HG02571 (cell line): ENCODE measurements around the gene PRKAG2.

Experiments
- ATAC-seq: cut with Tn5 transposase; IDR thresholded peaks from one replicate; pipeline ENCODE4 v1.9.1; 2021; ENCODE audit warnings: mild to moderate bottlenecking, moderate library complexity; ENCODE audit not compliant: unreplicated experiment

Gene PRKAG2

GRCh38 chr7:151607464-151607867 is 269.4 kb downstream of the PRKAG2 start:
- ATAC-seq, result no peak

GRCh38 chr7:151603951-151604350 is 273.0 kb downstream of the PRKAG2 start:
- ATAC-seq, result no peak

DNA sequence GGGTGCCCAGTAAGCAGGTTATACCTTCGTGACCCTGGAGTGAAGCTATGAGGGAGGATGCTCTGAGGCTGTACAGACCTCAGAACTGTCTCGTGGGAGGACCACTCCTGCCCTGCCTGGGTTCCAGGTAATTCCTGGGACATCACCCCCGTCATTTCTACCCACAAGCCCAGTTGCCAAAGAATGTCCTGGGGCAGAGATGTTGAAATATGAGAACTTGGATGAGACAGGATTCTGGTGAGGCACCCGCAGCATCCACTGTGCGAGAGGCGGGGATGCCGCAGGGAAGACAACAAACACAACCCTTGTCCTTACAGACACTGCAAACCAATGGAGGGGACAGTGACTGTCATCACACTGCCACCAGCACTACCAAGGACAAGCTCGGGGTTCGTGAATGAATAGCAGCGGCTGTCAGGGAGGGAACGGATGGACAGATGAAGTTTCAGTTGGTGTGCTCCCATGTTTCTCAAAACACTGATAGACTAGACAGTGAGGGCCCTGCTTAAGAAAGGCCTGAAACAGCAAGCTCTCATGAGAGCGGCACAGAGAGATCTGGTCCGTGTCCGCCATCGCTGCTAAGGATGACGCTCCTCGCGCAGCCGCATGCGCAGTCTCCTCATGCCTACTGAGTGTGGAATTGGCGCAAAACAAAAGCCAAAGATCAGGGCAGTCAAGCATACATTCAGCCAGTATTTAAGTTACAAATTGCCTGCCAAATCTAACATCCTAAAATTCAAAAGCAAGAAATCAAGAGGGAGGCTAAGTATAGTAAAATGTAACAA is 275.2 kb downstream of the PRKAG2 start:
- no peak for ATAC-seq

GRCh38 chr7:151600331-151600730 is 276.6 kb downstream of the PRKAG2 start:
- ATAC-seq, result no peak

DNA sequence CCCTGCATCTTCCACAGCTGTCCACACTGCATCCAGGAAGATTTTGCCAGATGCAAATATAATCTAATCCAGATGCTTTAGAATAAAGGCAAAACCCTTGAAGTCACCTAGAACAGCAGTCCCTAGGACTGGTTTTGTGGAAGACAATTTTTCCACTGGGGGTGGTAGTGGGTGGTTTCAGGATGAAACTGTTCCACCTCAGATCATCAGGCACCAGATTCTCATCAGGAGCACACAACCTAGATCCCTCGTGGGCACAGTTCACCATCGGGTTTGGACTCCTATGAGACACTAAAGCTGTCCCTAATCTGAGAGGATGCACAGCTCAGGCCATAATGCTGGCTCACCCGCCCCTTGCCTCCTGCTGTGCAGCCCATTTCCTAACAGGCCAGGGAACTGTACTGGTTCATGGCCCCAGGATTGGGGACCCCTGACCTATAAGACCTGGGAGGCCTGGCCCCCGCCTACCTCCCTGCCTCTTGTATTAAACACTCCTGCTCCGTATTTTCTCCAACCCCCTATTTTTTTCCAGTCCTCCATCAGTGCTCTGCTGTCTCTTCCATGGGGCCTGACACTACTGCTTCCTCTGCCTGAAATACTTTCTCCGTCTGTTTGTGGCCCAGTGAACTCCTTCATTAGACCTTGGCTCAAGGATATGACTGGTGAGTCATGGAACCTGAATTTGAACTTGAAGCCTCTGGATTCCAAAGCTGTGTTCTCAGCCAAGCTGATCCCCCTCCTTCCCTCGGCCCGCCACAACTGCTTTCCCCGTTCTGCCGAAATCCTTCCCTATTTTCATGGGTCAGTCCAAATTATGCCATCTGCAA is 277.3 kb downstream of the PRKAG2 start:
- no peak for ATAC-seq

DNA sequence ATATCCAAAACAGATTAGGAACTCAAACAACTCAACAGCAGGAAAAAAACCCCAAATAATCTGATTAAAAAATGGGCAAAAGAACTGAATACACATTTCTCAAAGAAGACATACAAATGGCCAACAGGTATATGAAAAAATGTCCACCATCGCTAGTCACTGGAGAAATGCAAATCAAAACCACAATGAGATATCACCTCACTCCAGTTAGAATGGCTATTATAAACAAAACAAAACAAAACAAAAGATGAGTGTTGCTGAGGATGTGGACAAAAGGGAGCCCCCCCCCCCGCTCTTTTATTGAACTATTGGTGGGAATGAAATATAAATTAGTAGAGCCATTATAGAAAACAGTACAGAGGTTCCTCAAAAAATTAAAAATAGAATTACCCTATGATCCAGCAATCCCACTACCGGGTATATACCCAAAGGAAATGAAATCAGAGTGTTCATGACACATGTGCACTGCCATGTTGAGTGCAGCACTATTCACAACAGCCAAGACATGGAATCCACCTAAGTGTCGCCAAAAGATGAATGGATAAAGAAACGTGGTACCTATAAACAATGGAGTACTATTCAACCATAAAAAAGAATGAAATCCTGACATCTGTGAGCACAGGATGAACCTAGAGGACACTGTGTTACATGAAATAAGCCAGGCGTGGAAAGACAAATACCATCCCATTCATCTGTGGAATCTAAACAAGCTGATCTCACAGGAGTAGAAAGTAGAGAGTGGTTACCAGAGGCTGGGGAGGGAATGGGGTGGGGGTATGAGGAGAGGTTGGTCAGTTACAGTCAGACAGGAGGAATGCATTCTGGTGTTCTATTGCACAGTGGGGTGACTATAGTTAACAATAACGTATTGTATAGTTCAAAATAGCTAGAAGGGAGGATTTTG is 279.1 kb downstream of the PRKAG2 start:
- no peak for ATAC-seq

DNA sequence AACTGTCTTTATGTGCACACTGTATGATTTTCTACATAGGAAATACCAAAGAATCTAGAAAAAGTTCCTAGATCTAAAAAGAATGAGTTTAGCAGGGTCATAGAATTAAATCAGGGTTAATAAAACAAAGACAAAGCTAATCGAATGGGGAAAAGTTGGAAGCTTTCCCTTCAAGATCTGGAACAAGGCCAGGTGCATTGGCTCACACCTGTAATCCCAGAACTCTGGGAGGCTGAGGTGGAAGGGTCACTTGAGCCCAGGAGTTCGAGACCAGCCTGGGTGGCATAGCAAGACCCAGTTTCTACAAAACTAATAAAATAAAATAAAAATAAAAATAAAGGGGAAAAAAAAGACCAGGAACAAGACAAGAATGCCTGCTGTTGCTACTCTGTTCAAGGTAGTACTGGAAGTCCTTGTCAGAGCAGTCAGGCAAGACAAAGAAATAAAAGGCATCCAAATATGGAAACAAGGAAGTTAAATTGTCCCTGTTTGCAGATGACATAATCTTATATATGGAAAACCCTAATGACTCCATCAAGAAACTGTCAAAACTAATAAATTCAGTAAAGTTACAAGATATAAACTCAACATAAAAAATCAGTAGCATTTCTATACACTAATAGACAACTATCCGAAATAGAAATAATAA is 281.1 kb downstream of the PRKAG2 start:
- no peak for ATAC-seq

DNA sequence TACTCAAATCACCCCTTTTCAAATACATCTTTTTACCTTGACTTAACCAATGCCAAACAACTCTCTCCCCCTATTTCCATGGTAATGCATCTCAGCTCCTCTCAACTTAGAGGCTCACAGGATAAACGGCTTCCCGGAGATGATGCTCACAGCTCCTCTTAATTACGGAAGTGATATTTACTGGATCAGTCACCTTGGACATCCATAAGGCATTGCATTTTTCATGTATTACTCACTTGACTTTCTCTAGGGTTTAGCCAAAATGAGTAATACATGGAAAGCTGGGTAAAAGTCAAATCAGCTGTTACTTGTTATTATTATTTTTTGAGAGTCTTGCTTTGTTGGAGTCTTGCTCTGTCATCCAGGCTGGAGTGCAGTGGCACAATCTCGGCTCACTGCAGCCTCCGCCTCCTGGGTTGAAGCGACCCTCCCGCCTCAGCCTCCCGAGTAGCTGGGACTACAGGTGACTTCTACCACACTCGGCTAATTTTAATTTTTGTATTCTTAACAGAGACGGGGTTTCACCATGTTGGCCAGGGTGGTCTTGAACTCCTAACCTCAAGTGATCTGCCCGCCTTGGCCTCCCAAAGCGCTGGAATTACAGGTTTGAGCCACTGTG is 283.9 kb downstream of the PRKAG2 start:
- ATAC-seq, result no peak

GRCh38 chr7:151592330-151592729 is 284.6 kb downstream of the PRKAG2 start:
- no peak for ATAC-seq

- no peak for ATAC-seq
These were observed 285.0 kb downstream of the PRKAG2 start for GRCh38 chr7:151591866-151592265.

DNA sequence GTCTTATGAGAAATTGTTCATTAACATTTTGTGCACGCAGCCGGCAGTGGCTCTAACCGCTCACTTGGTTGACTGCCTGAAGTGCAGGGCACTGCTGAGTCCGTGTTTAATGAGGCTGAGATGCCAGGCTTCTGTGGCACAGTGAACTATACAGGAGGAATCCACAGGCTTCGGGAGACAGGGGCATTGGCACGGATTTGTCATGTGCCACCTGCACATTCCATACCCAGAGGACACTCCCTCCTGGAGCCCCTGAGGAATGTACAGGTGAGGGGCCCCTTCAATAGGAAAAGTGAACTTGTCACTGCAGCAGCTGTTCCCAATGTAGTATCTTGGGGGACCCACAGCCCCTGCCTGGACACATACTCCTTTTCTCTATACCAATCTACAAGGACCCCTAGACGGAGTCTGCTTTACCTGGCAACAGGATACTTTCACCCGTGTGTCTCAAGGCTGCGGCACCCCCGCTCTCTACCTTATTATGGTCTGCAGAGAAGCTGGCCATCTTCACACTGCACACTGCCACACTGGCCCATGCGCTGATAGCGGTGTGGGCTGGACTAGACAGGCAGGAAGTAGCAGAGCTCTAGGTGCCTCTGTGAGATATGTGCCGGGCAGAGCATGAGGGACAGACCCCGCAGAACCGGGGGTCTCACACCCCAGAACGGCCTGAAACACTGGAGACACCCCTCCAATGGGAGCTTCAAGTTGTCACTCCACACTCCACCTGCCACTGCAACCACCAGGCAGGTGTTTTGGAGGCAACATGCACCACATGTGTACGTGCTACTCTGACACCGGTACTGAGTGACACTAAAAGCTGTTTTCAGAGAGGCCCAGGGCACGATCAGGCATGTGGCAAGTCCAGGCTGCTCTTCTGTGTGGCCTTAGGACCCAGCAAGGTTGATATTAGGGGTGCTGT is 285.8 kb downstream of the PRKAG2 start:
- ATAC-seq, result no peak

- ATAC-seq, result no peak
These were observed 286.7 kb downstream of the PRKAG2 start for GRCh38 chr7:151590071-151590849.

- ATAC-seq, result no peak
These were observed 287.9 kb downstream of the PRKAG2 start for GRCh38 chr7:151588982-151589381.

- ATAC-seq, result no peak
These were observed 290.2 kb downstream of the PRKAG2 start for GRCh38 chr7:151586531-151587260.

- ATAC-seq, result no peak
These were observed 291.0 kb downstream of the PRKAG2 start for GRCh38 chr7:151585744-151586393.

DNA sequence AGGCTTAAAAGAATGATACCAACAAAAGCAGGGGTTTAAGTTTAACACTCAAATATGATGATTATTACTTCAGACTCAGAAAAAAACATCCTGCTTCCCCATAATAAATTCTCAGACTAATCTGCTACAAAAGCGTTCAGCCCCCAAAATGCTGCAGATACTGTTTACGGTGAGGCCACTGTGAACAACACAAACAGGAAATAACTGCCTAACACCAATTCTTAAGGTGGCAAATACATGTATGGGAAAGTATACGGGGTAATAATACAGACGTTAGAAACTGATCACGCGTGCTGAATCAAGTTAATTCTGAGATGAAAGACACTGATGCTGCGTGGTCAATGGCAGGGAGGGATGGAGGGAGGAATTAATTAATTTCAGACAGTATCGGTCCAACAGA is 295.2 kb downstream of the PRKAG2 start:
- ATAC-seq, result no peak

- ATAC-seq, result no peak
These were observed 297.3 kb downstream of the PRKAG2 start for GRCh38 chr7:151579644-151580043.
